HepG2 (cell line): ENCODE measurements around the gene EYA4.

Experiments
- CTCF ChIP-seq: sonication (generic); formaldehyde crosslinking; IDR thresholded peaks from 2 replicates; pipeline ENCODE4 v1.5.0; 2020; ENCODE audit warnings: mild to moderate bottlenecking, missing genetic modification reagents, moderate library complexity
- TF ChIP-seq, protein P1 (sequence below): sonication (generic); formaldehyde crosslinking; IDR thresholded peaks from 2 replicates; pipeline ENCODE4 v1.8.1; 2023; ENCODE audit warnings: mild to moderate bottlenecking, missing genetic modification reagents

DNA sequence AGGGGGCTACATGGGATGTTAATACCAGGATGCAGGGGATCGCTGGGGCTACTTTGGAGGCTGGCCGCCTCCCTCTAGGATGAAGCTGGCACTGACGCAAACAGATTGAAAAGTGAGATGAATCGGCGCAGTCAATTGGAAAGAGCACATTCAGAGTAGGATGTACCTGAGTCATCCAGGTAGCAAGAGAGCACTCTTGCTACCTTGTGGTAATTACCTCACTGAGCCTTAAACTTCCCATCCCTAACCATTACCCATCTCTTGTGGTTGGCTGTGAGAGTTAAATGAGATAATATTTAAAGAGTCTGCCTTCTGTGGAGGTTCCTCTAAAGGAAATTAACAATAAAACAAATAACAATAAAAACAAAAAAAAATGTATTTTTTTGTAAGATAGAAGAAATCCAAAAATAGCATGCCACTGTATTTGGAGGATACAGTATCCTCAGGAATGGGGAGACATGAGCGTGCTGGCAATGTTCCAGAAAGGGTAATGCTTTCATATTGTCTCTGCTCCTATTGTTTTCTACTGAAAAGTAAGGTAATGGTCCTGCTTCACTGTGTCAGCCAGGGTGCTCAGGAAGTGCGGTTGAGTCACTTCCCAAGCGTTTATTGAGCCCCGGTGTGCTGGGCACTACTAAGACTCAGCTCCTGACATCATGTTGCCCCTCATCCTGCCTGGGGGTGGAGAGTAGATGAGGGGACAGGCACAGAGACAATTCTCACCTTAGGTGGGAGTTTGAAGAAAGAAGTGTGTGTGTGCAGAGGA is 301.1 kb downstream of the EYA4 start:
- TF ChIP-seq, protein P1, sequence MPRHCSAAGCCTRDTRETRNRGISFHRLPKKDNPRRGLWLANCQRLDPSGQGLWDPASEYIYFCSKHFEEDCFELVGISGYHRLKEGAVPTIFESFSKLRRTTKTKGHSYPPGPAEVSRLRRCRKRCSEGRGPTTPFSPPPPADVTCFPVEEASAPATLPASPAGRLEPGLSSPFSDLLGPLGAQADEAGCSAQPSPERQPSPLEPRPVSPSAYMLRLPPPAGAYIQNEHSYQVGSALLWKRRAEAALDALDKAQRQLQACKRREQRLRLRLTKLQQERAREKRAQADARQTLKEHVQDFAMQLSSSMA (CRISPR knock-in tag), result no peak
- no peak for TF ChIP-seq CTCF (CRISPR knock-in tag)
